ENCODE measurements around the gene SKIC8. TPM values are rescaled to one million over a fixed set of nuclear protein-coding genes. Genes with fewer than 3 reads are reported as not detected.

Gene SKIC8
- total RNA-seq, 4 donors from 2014 or later, result 38.7 to 59.6 (median 56.9) TPM

DNA sequence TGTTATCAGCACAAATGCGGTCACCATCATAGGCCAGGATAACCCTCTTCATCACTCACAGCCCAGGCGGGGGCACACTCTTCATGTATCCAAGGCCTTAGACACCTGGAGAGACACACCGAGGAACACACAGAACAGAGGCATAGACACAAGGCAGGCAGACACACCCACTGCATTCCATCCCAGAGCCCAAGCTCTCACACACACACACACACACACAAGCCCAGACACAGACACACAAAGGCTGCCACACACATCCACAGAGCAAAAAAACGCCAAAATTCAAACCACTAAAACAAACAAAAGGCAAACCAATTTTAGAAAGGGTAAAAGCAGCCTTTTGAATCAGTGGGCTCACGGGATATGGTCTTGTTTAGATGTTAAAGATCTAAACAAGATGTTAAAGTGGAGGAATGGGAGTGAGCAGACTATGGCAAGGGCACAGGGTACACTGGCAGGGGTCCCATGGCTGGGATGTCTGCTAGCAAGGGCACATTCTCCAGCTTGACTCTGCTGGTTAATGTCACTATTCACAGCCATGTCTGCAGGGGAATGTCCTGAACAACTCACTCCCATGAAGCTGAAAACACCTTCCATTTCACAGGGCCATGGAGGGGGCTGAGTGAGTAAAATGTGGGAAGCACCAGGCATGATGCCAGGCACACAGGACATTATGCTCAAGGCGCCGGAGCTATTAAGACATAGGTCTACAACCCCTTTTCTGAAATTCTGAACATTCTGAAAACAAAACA lies 25.9 kb upstream of the SKIC8 start:
- Histone ChIP-seq H3K27me3 (no peaks in the 10 kb centered on the region), H3K4me1 (peaks cover 0 to 11% (median 0%) of the 10 kb centered on the region in 3 donors), H3K4me3 (no peak overlapping the region), H3K9me3 (no peaks in the 10 kb centered on the region), H3K36me3 (no peaks in the 10 kb centered on the region), H3K27ac (no peak overlapping the region)
- intact Hi-C loops (cut with DNase I), result no loop called here
- TF ChIP-seq, protein P1, sequence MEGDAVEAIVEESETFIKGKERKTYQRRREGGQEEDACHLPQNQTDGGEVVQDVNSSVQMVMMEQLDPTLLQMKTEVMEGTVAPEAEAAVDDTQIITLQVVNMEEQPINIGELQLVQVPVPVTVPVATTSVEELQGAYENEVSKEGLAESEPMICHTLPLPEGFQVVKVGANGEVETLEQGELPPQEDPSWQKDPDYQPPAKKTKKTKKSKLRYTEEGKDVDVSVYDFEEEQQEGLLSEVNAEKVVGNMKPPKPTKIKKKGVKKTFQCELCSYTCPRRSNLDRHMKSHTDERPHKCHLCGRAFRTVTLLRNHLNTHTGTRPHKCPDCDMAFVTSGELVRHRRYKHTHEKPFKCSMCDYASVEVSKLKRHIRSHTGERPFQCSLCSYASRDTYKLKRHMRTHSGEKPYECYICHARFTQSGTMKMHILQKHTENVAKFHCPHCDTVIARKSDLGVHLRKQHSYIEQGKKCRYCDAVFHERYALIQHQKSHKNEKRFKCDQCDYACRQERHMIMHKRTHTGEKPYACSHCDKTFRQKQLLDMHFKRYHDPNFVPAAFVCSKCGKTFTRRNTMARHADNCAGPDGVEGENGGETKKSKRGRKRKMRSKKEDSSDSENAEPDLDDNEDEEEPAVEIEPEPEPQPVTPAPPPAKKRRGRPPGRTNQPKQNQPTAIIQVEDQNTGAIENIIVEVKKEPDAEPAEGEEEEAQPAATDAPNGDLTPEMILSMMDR (IDR thresholded peaks at IDR 0.05), result no peak
- TF ChIP-seq POLR2A (IDR thresholded peaks at IDR 0.05), result no peak
- no peak for DNase-seq
- WGBS, 2 donors, result 47 to 57% methylated on average over 4 to 5 of the region's 7 CpGs

DNA sequence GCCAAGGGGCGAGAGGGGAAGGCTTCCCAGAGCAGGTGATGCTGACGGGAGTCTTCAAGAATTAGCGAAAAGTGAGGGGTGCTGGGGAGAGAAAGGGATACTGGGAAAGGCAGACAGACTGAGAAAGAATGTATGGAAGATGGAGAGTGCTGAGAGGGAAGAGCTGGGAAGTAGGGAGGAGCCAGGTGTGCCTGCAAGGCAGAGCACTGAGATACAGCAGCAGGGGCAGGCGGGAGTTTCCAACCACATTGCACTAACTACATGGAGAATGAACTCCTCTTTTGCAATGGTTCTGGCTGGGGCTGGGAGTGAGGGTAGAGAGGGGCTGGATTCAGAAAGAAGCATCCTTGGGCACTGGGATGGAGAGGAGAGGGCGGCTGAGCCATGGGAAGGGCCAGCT lies 24.7 kb upstream of the SKIC8 start:
- Histone ChIP-seq H3K4me1 (peaks cover 0 to 11% (median 0%) of the 10 kb centered on the region in 3 donors), H3K9me3 (no peaks in the 10 kb centered on the region), H3K27ac (no peak overlapping the region), H3K4me3 (no peak overlapping the region), H3K27me3 (no peaks in the 10 kb centered on the region), H3K36me3 (no peaks in the 10 kb centered on the region)
- no peak for DNase-seq
- TF ChIP-seq, protein P1 (IDR thresholded peaks at IDR 0.05), result no peak
- no peak for TF ChIP-seq POLR2A (IDR thresholded peaks at IDR 0.05)
- 94 to 96% methylated on average over 5 of the region's 5 CpGs for WGBS, 2 donors
- intact Hi-C loops (cut with DNase I), result no loop called here

DNA sequence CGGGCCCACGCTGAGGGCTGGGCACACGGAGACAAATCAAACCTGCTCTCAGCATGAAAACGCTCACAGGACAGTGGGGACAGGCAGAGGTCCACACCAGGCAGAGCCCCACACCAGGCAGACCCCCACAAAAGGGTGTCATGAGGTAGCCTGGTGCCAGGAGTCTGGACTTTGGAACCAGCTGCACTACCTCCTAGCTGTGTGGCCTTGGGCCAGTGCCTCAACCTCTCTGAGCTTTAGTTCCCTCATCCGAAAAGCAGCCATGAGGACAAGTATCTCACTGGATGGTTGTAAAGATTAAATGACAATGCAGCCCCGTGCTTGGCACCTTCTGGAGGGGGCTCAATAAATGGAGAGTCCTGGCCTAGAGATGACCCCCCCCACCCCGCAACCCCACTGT lies 24.3 kb upstream of the SKIC8 start:
- H3K4me3 ChIP-seq, result no peak overlapping the region
- no peaks in the 10 kb centered on the region for H3K27me3 ChIP-seq
- no peaks in the 10 kb centered on the region for H3K9me3 ChIP-seq
- no peak for DNase-seq
- H3K27ac ChIP-seq, result no peak overlapping the region
- H3K36me3 ChIP-seq, result no peaks in the 10 kb centered on the region
- H3K4me1 ChIP-seq, result peaks cover 0 to 11% (median 0%) of the 10 kb centered on the region in 3 donors
- WGBS, 2 donors, result 75 to 86% methylated on average over 1 to 2 of the region's 7 CpGs
- intact Hi-C loops (cut with DNase I), result no loop called here
- TF ChIP-seq, protein P1 (IDR thresholded peaks at IDR 0.05), result no peak
- TF ChIP-seq POLR2A (IDR thresholded peaks at IDR 0.05), result no peak

DNA sequence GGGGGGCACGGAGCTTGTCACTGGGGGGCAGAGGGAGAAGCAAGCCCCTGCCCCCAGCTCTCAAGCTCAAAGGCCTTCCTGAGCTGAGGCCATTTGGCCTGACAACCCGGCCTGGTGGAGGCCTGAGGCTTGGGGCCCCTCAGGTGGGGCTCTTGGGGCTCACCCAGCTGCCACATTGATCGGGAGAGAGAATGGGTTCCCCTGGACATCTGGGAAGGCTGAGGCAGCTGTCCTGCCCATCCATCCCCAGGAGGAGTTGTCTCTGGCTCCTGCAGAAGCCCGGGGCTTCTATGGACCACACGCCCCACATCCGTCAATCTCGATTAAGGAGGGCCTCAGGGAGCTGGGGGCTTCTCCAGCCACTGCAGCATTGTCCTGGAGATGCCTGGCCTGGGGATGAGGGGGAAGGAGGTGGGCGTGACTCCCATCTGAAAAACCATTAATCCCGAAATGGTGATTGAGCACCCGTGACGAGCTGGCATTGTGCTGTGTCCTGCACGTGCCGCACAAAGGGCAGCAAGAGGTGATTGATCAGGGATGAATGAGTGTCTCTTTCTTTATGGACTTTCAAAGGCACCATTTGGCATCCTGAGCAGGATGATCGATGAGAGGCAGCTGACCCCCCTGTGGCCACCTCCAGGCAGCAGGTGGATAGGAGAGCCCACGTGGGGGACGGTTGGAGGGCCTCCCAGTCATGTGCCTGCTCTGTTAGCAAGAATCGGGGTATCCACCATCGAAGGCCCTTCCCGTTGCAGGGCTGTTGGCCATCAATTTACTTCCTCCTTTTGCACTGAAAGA lies 23.5 kb upstream of the SKIC8 start:
- intact Hi-C loops (cut with DNase I), result no loop called here
- no peaks in the 10 kb centered on the region for H3K36me3 ChIP-seq
- no peak for TF ChIP-seq POLR2A (IDR thresholded peaks at IDR 0.05)
- TF ChIP-seq, protein P1 (IDR thresholded peaks at IDR 0.05), result no peak
- H3K4me3 ChIP-seq, result no peak overlapping the region
- no peaks in the 10 kb centered on the region for H3K9me3 ChIP-seq
- DNase-seq, result no peak
- WGBS, 2 donors, result 75 to 84% methylated on average over 11 to 13 of the region's 19 CpGs
- peaks cover 0 to 11% (median 0%) of the 10 kb centered on the region in 3 donors for H3K4me1 ChIP-seq
- H3K27ac ChIP-seq, result no peak overlapping the region
- H3K27me3 ChIP-seq, result no peaks in the 10 kb centered on the region

DNA sequence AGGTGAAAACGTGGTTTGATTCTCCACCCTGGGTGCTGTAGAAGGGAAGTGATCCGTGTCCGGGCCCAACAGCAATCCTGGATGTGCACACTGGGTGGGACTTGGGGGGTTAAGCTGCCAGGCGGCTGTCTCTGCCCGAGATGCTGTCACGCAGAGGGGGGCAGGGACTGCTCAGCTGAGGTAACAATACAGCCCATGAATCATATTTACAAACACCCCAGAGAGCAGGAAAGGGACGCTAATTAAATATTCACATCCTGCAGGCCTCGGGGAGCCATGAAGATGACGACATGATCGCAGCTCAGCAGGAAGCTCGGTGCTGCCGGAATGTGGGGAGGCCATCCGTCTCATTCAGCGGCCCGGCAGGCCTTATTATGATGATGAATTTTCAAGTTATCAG lies 22.8 kb upstream of the SKIC8 start:
- TF ChIP-seq, protein P1 (IDR thresholded peaks at IDR 0.05), result no peak
- TF ChIP-seq POLR2A (IDR thresholded peaks at IDR 0.05), result no peak
- Histone ChIP-seq H3K27me3 (no peaks in the 10 kb centered on the region), H3K27ac (no peak overlapping the region), H3K4me1 (peaks cover 0 to 11% (median 0%) of the 10 kb centered on the region in 3 donors), H3K4me3 (no peak overlapping the region), H3K9me3 (no peaks in the 10 kb centered on the region), H3K36me3 (no peaks in the 10 kb centered on the region)
- WGBS, 2 donors, result 61 to 71% methylated on average over 7 to 9 of the region's 15 CpGs
- intact Hi-C loops (cut with DNase I), result no loop called here
- DNase-seq, result no peak
